SU-DHL-6 (cell line): Measurements from ENCODE around the gene TOE1.

Experiments
- H2AFZ ChIP-seq: fragments of 200-600 bp; sonication (generic); 2 replicates; pipeline ENCODE4 v1.6.1; 2014; ENCODE audit warnings: low read depth, mild to moderate bottlenecking, moderate library complexity, mixed read lengths, antibody characterized with exemption, low read length; ENCODE audit not compliant: severe bottlenecking
- H3F3A ChIP-seq: fragments of 200-600 bp; shearing (Covaris generic); 2 replicates; pipeline ENCODE4 v1.6.0; 2016; ENCODE audit warnings: antibody characterized with exemption, mild to moderate bottlenecking; ENCODE audit not compliant: insufficient read depth
- H3K27ac ChIP-seq: fragments of 200-600 bp; sonication (generic); 2 replicates; pipeline ENCODE4 v1.5.1; 2016; ENCODE audit warnings: low read depth, mild to moderate bottlenecking, low read length, moderate library complexity, mixed read lengths
- H3K27me3 ChIP-seq: fragments of 200-600 bp; sonication (generic), shearing (Covaris generic); 2 replicates; pipeline ENCODE4 v1.6.0; 2014; ENCODE audit warnings: mild to moderate bottlenecking, low read length
- H3K36me3 ChIP-seq: fragments of 200-600 bp; sonication (generic); 2 replicates; pipeline ENCODE4 v1.6.1; 2014; ENCODE audit warnings: mild to moderate bottlenecking, low read length, mixed read lengths
- H3K4me2 ChIP-seq: fragments of 300-600, 200-600 bp; shearing (Covaris generic), sonication (generic); 2 replicates; pipeline ENCODE4 v1.6.0; 2014; ENCODE audit warnings: low read length, low read depth, mild to moderate bottlenecking; ENCODE audit not compliant: poor library complexity, severe bottlenecking
- H3K4me3 ChIP-seq: fragments of 200-600 bp; sonication (generic); 2 replicates; pipeline ENCODE4 v1.5.1; 2014; ENCODE audit warnings: antibody characterized with exemption, low read length, mild to moderate bottlenecking, mixed read lengths; ENCODE audit not compliant: insufficient read depth, poor library complexity, severe bottlenecking
- H3K79me2 ChIP-seq: fragments of 200-600 bp; sonication (generic); 2 replicates; pipeline ENCODE4 v1.6.1; 2014; ENCODE audit warnings: mild to moderate bottlenecking, low read length, moderate library complexity; ENCODE audit not compliant: insufficient read depth
- H3K9ac ChIP-seq: fragments of 200-600 bp; sonication (generic); 2 replicates; pipeline ENCODE4 v1.7.0; 2014; ENCODE audit warnings: mild to moderate bottlenecking, low read length
- H3K9me2 ChIP-seq: fragments of 200-600 bp; sonication (generic); replicated peaks from 2 replicates; pipeline ENCODE4 v1.6.1; 2014; ENCODE audit warnings: low read length; ENCODE audit not compliant: insufficient read depth
- H3K9me3 ChIP-seq: fragments of 200-600 bp; sonication (generic); 2 replicates; pipeline ENCODE4 v1.6.1; 2014; ENCODE audit warnings: low read length, mixed read lengths; ENCODE audit not compliant: insufficient read depth
- H4K20me1 ChIP-seq: fragments of 200-600 bp; sonication (generic); 2 replicates; pipeline ENCODE4 v1.6.1; 2014; ENCODE audit warnings: low read depth, mild to moderate bottlenecking, antibody characterized with exemption, low read length, moderate library complexity, mixed read lengths
- CTCF ChIP-seq: fragments of 200-600 bp; sonication (generic); IDR thresholded peaks from one replicate; pipeline ENCODE4 v1.5.1; 2017; ENCODE audit warnings: antibody characterized with exemption, mild to moderate bottlenecking, low read length, moderate library complexity; ENCODE audit not compliant: insufficient read depth, poor library complexity, severe bottlenecking
- EZH2phosphoT487 ChIP-seq: fragments of 200-600 bp; sonication (generic), shearing (Covaris generic); conservative IDR thresholded peaks from 2 replicates; pipeline ENCODE4 v1.6.1; 2018; ENCODE audit warnings: mild to moderate bottlenecking, antibody characterized with exemption, low read length, moderate library complexity, mixed read lengths

Gene TOE1

GRCh38 chr1:45327644-45328515, 12.1 kb upstream of the TOE1 start:
- TF ChIP-seq CTCF: no peak
- no peaks in the 10 kb centered on the region for H3K9me2 ChIP-seq
- H3K4me2 ChIP-seq: peak overlapping the region; percentile 96
- no peaks in the 10 kb centered on the region for H3K9me3 ChIP-seq
- H3K4me3 ChIP-seq: peak overlapping the region; percentile 61
- H3K27ac ChIP-seq: peak overlapping the region; percentile 76
- H3K27me3 ChIP-seq: no peaks in the 10 kb centered on the region
- no peaks in the 10 kb centered on the region for H3K36me3 ChIP-seq
- no peaks in the 10 kb centered on the region for H4K20me1 ChIP-seq
- peak overlapping the region; percentile 88 for H3K9ac ChIP-seq
- H3F3A ChIP-seq: peaks cover 13% of the 10 kb centered on the region; the same call in 1 of the 2 replicates
- H2AFZ ChIP-seq: peak overlapping the region; percentile 99
- peaks cover 25% of the 10 kb centered on the region for H3K79me2 ChIP-seq

GRCh38 chr1:45328680-45329079, 11.3 kb upstream of the TOE1 start:
- Histone ChIP-seq H3F3A (peaks cover 13% of the 10 kb centered on the region; the same call in 1 of the 2 replicates), H3K4me3 (peak overlapping the region; percentile 61), H2AFZ (no peak overlapping the region), H3K36me3 (no peaks in the 10 kb centered on the region), H3K9ac (peak overlapping the region; percentile 88), H3K27me3 (no peaks in the 10 kb centered on the region), H4K20me1 (no peaks in the 10 kb centered on the region), H3K9me2 (no peaks in the 10 kb centered on the region), H3K27ac (peak overlapping the region; percentile 76; the same call in 1 of the 2 replicates), H3K79me2 (peaks cover 25% of the 10 kb centered on the region), H3K9me3 (no peaks in the 10 kb centered on the region), H3K4me2 (peak overlapping the region; percentile 96)
- TF ChIP-seq EZH2phosphoT487 (no peak), CTCF (no peak)

GRCh38 chr1:45329445-45329844, 10.5 kb upstream of the TOE1 start:
- no peaks in the 10 kb centered on the region for H4K20me1 ChIP-seq
- no peak overlapping the region for H3K4me3 ChIP-seq
- no peaks in the 10 kb centered on the region for H3K36me3 ChIP-seq
- no peaks in the 10 kb centered on the region for H3K27me3 ChIP-seq
- H3K27ac ChIP-seq: no peak overlapping the region
- peaks cover 25% of the 10 kb centered on the region for H3K79me2 ChIP-seq
- H3K9ac ChIP-seq: no peak overlapping the region
- H3K4me2 ChIP-seq: peak overlapping the region; percentile 96
- no peak for TF ChIP-seq CTCF
- TF ChIP-seq EZH2phosphoT487: no peak
- no peak overlapping the region for H2AFZ ChIP-seq
- peaks cover 13% of the 10 kb centered on the region; the same call in 1 of the 2 replicates for H3F3A ChIP-seq
- H3K9me3 ChIP-seq: no peaks in the 10 kb centered on the region
- H3K9me2 ChIP-seq: no peaks in the 10 kb centered on the region
